ENCODE results near the gene DIP2C.

The DIP2C gene

GRCh38 chr10:374354-374753, 315.1 kb downstream of the DIP2C start:
- TF ChIP-seq, protein P1, sequence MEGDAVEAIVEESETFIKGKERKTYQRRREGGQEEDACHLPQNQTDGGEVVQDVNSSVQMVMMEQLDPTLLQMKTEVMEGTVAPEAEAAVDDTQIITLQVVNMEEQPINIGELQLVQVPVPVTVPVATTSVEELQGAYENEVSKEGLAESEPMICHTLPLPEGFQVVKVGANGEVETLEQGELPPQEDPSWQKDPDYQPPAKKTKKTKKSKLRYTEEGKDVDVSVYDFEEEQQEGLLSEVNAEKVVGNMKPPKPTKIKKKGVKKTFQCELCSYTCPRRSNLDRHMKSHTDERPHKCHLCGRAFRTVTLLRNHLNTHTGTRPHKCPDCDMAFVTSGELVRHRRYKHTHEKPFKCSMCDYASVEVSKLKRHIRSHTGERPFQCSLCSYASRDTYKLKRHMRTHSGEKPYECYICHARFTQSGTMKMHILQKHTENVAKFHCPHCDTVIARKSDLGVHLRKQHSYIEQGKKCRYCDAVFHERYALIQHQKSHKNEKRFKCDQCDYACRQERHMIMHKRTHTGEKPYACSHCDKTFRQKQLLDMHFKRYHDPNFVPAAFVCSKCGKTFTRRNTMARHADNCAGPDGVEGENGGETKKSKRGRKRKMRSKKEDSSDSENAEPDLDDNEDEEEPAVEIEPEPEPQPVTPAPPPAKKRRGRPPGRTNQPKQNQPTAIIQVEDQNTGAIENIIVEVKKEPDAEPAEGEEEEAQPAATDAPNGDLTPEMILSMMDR (IDR thresholded peaks at IDR 0.05; ENCODE audit: low read depth, low read length): no peak
- H3K27ac ChIP-seq: no peak overlapping the region

GRCh38 chr10:373526-374309, 315.8 kb downstream of the DIP2C start:
- Histone ChIP-seq H3K9me3 (ENCODE audit: severe bottlenecking) (no peaks in the 10 kb centered on the region), H3K36me3 (no peaks in the 10 kb centered on the region; the same call in 1 of the 2 replicates), H3K27ac (no peak overlapping the region), H3K4me3 (ENCODE audit: low read depth, low read length) (no peak overlapping the region), H3K27me3 (ENCODE audit: insufficient read depth, low read depth, severe bottlenecking) (no peaks in the 10 kb centered on the region)
- DNase-seq: no peak
- TF ChIP-seq, protein P1 (IDR thresholded peaks at IDR 0.05; ENCODE audit: low read depth, low read length): no peak

More at GRCh38 chr10:374354-374753, 315.1 kb downstream of the DIP2C start:
- H3K4me3 ChIP-seq (ENCODE audit: low read depth, low read length): no peak overlapping the region
- H3K27me3 ChIP-seq (ENCODE audit: insufficient read depth, low read depth, severe bottlenecking): no peaks in the 10 kb centered on the region
- no peaks in the 10 kb centered on the region for H3K9me3 ChIP-seq (ENCODE audit: severe bottlenecking)
- no peaks in the 10 kb centered on the region; the same call in 1 of the 2 replicates for H3K36me3 ChIP-seq
- no peak for DNase-seq

GRCh38 chr10:373015-373414, 316.5 kb downstream of the DIP2C start:
- H3K36me3 ChIP-seq: no peaks in the 10 kb centered on the region; the same call in 1 of the 2 replicates
- no peak overlapping the region for H3K27ac ChIP-seq

GRCh38 chr10:372566-372965, 316.9 kb downstream of the DIP2C start:
- Histone ChIP-seq H3K36me3 (no peaks in the 10 kb centered on the region; the same call in 1 of the 2 replicates), H3K27ac (no peak overlapping the region), H3K9me3 (ENCODE audit: severe bottlenecking) (no peaks in the 10 kb centered on the region), H3K4me3 (ENCODE audit: low read depth, low read length) (no peak overlapping the region), H3K27me3 (ENCODE audit: insufficient read depth, low read depth, severe bottlenecking) (no peaks in the 10 kb centered on the region)
- TF ChIP-seq, protein P1 (IDR thresholded peaks at IDR 0.05; ENCODE audit: low read depth, low read length): no peak
- DNase-seq: no peak

More at GRCh38 chr10:373015-373414, 316.5 kb downstream of the DIP2C start:
- no peak for DNase-seq
- Histone ChIP-seq H3K27me3 (ENCODE audit: insufficient read depth, low read depth, severe bottlenecking) (no peaks in the 10 kb centered on the region), H3K4me3 (ENCODE audit: low read depth, low read length) (no peak overlapping the region), H3K9me3 (ENCODE audit: severe bottlenecking) (no peaks in the 10 kb centered on the region)
- TF ChIP-seq, protein P1 (IDR thresholded peaks at IDR 0.05; ENCODE audit: low read depth, low read length): no peak

DNA sequence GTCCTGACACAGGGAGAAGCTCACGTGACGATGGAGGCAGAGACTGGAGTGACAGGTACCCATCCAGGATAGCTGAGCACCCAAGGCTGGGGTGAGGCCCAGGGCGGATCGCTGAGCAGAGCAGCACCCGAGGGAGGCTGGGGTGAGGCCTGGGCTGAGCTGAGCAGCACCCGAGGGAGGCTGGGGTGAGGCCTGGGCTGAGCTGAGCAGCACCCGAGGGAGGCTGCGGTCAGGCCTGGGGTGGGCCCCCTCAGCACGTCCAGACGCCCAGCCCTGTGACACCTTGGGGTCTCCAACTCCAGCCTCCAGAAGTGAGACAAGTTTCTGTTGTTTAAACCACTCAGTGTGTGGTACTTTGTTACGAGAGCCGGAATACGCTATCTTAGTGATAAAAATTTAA, 318.0 kb downstream of the DIP2C start:
- H3K27me3 ChIP-seq (ENCODE audit: insufficient read depth, low read depth, severe bottlenecking): no peaks in the 10 kb centered on the region
- H3K36me3 ChIP-seq: no peaks in the 10 kb centered on the region; the same call in 1 of the 2 replicates
- TF ChIP-seq, protein P1 (IDR thresholded peaks at IDR 0.05; ENCODE audit: low read depth, low read length): no peak
- H3K27ac ChIP-seq: no peak overlapping the region
- no peak overlapping the region for H3K4me3 ChIP-seq (ENCODE audit: low read depth, low read length)
- no peak for DNase-seq
- H3K9me3 ChIP-seq (ENCODE audit: severe bottlenecking): no peaks in the 10 kb centered on the region

All from WERI-Rb-1 (cell line).